ENCODE measurements around the gene CNRIP1.

DNA sequence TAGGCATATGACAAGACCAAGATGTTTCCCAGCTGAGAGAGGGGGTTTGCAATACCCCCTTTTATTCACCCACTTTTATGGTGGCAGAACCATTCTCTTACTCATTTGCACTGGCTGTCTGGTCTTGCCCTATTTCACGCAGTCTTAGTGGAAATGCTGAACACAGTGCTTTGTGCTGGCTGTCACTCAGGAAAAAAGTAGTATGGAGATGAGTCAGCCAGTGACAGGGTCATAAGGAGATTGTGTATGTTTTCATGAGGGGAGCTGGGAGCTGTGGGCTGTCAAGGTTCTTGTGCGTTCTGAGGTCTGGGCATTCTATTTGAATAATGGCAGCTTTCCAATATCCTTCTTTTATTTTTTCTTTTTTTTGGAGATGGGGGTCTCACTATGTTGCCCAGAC, 10.9 kb upstream of the CNRIP1 start:
- no peak for TF ChIP-seq CTCF (IDR thresholded peaks at IDR 0.05; ENCODE audit: low read depth, low read length)
- no peak for TF ChIP-seq POLR2A (IDR thresholded peaks at IDR 0.05; ENCODE audit: extremely low read depth, insufficient read length)
- TF ChIP-seq MAX (IDR thresholded peaks at IDR 0.05; ENCODE audit: low read depth, low read length) = no peak
- TF ChIP-seq MYC (IDR thresholded peaks at IDR 0.05; ENCODE audit: low read depth, low read length) = no peak

All from NB4 (cell line).